Ascending aorta (tissue), 2 donors: ENCODE measurements around the gene RAB23. TPM values are rescaled to one million over a fixed set of nuclear protein-coding genes. Genes with fewer than 3 reads are reported as not detected.

Source experiments
- DNase-seq, 2 donors: peaks; one replicate each; pipeline ENCODE4 v3.0.0-alpha.2; 2019; ENCODE audit warnings: low spot score in 2 of 2
- H3K27ac ChIP-seq, 2 donors: fragments of 200-600 bp; sonication (generic); one replicate each; pipeline ENCODE4 v1.5.1; 2016 to 2017; ENCODE audit warnings: mild to moderate bottlenecking in 1 of 2
- H3K27me3 ChIP-seq: fragments of 200-600 bp; sonication (generic); one replicate; pipeline ENCODE4 v1.5.1; 2017
- H3K36me3 ChIP-seq, 2 donors: fragments of 200-600 bp; sonication (generic); one replicate each; pipeline ENCODE4 v1.5.1; 2016
- H3K4me1 ChIP-seq, 2 donors: fragments of 200-600 bp; sonication (generic); one replicate each; pipeline ENCODE4 v1.5.1; 2016 to 2017; ENCODE audit warnings: mild to moderate bottlenecking in 1 of 2
- H3K4me3 ChIP-seq, 2 donors: fragments of 200-600 bp; sonication (generic); one replicate each; pipeline ENCODE4 v1.5.1; 2016 to 2017; ENCODE audit warnings: mild to moderate bottlenecking in 1 of 2
- H3K9me3 ChIP-seq, 2 donors: fragments of 200-600 bp; sonication (generic); one replicate each; pipeline ENCODE4 v1.5.1; 2016
- CTCF ChIP-seq, 3 experiments: fragments of 200-600 bp in 2 of 3; fragments of 450-650 bp in 1 of 3; sonication (generic) in 2 of 3; IDR thresholded peaks; one replicate each; pipeline ENCODE4 v1.5.1; 2016 to 2019; ENCODE audit warnings: antibody characterized with exemption in 3 of 3, mild to moderate bottlenecking in 1 of 3, moderate library complexity in 1 of 3
- intact Hi-C: fragments of 100-400 bp; cut with DNase I; formaldehyde crosslinking; loops from one replicate; pipeline ENCODE4 v1.15.1; 2023
- total RNA-seq: library from RNA; depleted of rRNA; stranded (reverse); fragments of >200 nt; gene quantifications from one replicate; pipeline ENCODE4 v1.1.0, GENCODE V29; 2016

The RAB23 gene
- total RNA-seq, 1 donor from 2014 or later = 19.9 TPM

- Histone ChIP-seq H3K4me1 (peaks cover 3 to 8% of the 10 kb centered on the region in 2 donors), H3K27me3 (no peaks in the 10 kb centered on the region), H3K4me3 (no peak overlapping the region), H3K9me3 (no peaks in the 10 kb centered on the region), H3K36me3 (no peaks in the 10 kb centered on the region), H3K27ac (peak overlapping the region; percentile 80 to 81)
- DNase-seq = no peak
- intact Hi-C loops = loop anchor here (1.0 to 2.0 kb wide), 2 partner anchors 16 to 20 kb away; partner anchors contain the start of gene RAB23
- no peak for TF ChIP-seq CTCF (IDR thresholded peaks at IDR 0.05)
These were observed 20.4 kb upstream of the RAB23 start for GRCh38 chr6:57242505-57242904.

GRCh38 chr6:57226221-57226620 is 4.1 kb upstream of the RAB23 start:
- H3K9me3 ChIP-seq = no peaks in the 10 kb centered on the region
- TF ChIP-seq CTCF (IDR thresholded peaks at IDR 0.05) = no peak
- no peaks in the 10 kb centered on the region for H3K27me3 ChIP-seq
- H3K36me3 ChIP-seq = no peaks in the 10 kb centered on the region
- intact Hi-C loops = no loop called here
- peaks cover 0 to 6% of the 10 kb centered on the region in 2 donors for H3K4me1 ChIP-seq
- DNase-seq = no peak
- no peak overlapping the region for H3K4me3 ChIP-seq
- H3K27ac ChIP-seq = no peak overlapping the region

- Histone ChIP-seq H3K4me1 (peaks cover 0 to 6% of the 10 kb centered on the region in 2 donors), H3K27ac (no peak overlapping the region), H3K9me3 (peaks cover 0 to 5% of the 10 kb centered on the region in 2 donors), H3K36me3 (no peaks in the 10 kb centered on the region), H3K27me3 (no peaks in the 10 kb centered on the region), H3K4me3 (no peak overlapping the region)
- DNase-seq = no peak
- no peak for TF ChIP-seq CTCF (IDR thresholded peaks at IDR 0.05)
- intact Hi-C loops = no loop called here
These were observed 2.8 kb upstream of the RAB23 start for GRCh38 chr6:57224769-57225515.

GRCh38 chr6:57222743-57223077 is 603 bp upstream of the RAB23 start:
- DNase-seq = no peak
- H3K9me3 ChIP-seq = peaks cover 0 to 5% of the 10 kb centered on the region in 2 donors
- intact Hi-C loops = loop anchor here (1.0 kb wide), 3 partner anchors 20 to 91 kb away; partner anchors contain the start of gene BAG2
- H3K27ac ChIP-seq = peak overlapping the region; percentile 93 to 96
- H3K4me1 ChIP-seq = peaks cover 0 to 6% of the 10 kb centered on the region in 2 donors
- peak overlapping the region; percentile 72 to 88 for H3K4me3 ChIP-seq
- H3K27me3 ChIP-seq = no peaks in the 10 kb centered on the region
- TF ChIP-seq CTCF (IDR thresholded peaks at IDR 0.05) = no peak
- no peaks in the 10 kb centered on the region for H3K36me3 ChIP-seq

GRCh38 chr6:57221191-57221935 is 744 bp downstream of the RAB23 start:
- Histone ChIP-seq H3K9me3 (peaks cover 0 to 5% of the 10 kb centered on the region in 2 donors), H3K27me3 (no peaks in the 10 kb centered on the region), H3K4me3 (peak overlapping the region; percentile 72 to 88), H3K27ac (peak overlapping the region; percentile 93 to 96), H3K36me3 (no peaks in the 10 kb centered on the region), H3K4me1 (peaks cover 0 to 6% of the 10 kb centered on the region in 2 donors)
- intact Hi-C loops = loop anchor here (1.0 to 2.0 kb wide), 2 partner anchors 41 to 95 kb away; no protein-coding TSS in a partner anchor
- peak; percentile 32 to 71 (median 53) for TF ChIP-seq CTCF (IDR thresholded peaks at IDR 0.05)
- DNase-seq = peak; percentile 11 to 82
